ENCODE measurements around the gene GRHL3.

GRHL3 gene

DNA sequence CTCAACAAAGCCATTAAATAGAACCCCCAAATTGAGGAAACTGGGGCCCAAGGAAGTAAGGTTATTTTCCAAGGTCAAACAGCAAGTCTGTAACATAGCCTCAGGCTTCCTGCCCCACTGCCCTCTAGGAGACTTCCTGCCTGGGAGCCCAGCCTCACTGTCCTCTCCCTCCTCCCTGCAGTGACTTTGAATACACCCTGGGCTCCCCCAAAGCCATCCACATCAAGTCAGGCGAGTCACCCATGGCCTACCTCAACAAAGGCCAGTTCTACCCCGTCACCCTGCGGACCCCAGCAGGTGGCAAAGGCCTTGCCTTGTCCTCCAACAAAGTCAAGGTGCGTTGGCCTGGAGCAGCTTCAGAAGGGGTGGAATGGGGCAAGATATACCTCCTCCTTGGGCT is 18.3 kb downstream of the GRHL3 start:
- Histone ChIP-seq H3K9ac (ENCODE audit: low read length) (no peak overlapping the region), H4K20me1 (ENCODE audit: insufficient read depth, low read length) (no peaks in the 10 kb centered on the region), H3K4me1 (ENCODE audit: insufficient read depth, low read length, severe bottlenecking) (no peaks in the 10 kb centered on the region)

DNA sequence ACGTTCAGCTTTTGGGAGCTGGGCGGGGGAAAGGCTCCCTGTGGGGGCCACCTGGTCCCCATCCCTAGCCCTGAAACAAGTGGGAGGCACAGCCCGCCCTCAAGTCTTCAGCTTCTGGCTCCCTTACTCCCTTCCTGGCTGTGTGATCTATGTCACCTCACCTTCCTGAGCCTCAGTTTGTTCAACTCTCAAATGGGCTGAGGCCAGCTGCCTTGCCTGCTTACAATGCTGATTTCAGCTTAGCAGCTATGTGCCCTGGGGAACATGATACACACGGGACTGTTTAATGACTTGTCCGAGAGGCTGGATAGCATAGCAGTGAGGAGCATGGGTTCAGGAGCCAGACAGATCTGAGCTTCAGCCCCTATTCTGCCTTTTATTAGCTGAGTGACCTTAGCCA is 19.3 kb downstream of the GRHL3 start:
- H3K79me2 ChIP-seq (ENCODE audit: insufficient read depth, low read length) = no peaks in the 10 kb centered on the region
- no peak overlapping the region for H2AFZ ChIP-seq (ENCODE audit: low read length)
- H3K36me3 ChIP-seq (ENCODE audit: insufficient read depth, low read length) = no peaks in the 10 kb centered on the region
- H3K9me3 ChIP-seq (ENCODE audit: low read length) = no peaks in the 10 kb centered on the region
- H4K20me1 ChIP-seq (ENCODE audit: insufficient read depth, low read length) = no peaks in the 10 kb centered on the region
- no peaks in the 10 kb centered on the region for H3K9me2 ChIP-seq (ENCODE audit: low read depth, low read length)
- H3K27ac ChIP-seq (ENCODE audit: low read depth, low read length, poor library complexity, severe bottlenecking) = no peak overlapping the region
- H3K27me3 ChIP-seq (ENCODE audit: insufficient read depth, low read length) = no peaks in the 10 kb centered on the region
- H3K4me3 ChIP-seq (ENCODE audit: low read depth, low read length, poor library complexity, severe bottlenecking) = no peak overlapping the region
- no peak for TF ChIP-seq EZH2 (IDR thresholded peaks at IDR 0.05; ENCODE audit: borderline replicate concordance, low read length)
- TF ChIP-seq, protein P1, sequence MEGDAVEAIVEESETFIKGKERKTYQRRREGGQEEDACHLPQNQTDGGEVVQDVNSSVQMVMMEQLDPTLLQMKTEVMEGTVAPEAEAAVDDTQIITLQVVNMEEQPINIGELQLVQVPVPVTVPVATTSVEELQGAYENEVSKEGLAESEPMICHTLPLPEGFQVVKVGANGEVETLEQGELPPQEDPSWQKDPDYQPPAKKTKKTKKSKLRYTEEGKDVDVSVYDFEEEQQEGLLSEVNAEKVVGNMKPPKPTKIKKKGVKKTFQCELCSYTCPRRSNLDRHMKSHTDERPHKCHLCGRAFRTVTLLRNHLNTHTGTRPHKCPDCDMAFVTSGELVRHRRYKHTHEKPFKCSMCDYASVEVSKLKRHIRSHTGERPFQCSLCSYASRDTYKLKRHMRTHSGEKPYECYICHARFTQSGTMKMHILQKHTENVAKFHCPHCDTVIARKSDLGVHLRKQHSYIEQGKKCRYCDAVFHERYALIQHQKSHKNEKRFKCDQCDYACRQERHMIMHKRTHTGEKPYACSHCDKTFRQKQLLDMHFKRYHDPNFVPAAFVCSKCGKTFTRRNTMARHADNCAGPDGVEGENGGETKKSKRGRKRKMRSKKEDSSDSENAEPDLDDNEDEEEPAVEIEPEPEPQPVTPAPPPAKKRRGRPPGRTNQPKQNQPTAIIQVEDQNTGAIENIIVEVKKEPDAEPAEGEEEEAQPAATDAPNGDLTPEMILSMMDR (IDR thresholded peaks at IDR 0.05; ENCODE audit: low read length) = no peak
- H3K9ac ChIP-seq (ENCODE audit: low read length) = no peak overlapping the region
- no peaks in the 10 kb centered on the region for H3F3A ChIP-seq (ENCODE audit: insufficient read depth, low read length)
- no peak overlapping the region for H3K4me2 ChIP-seq (ENCODE audit: low read length)
- H3K4me1 ChIP-seq (ENCODE audit: insufficient read depth, low read length, severe bottlenecking) = no peaks in the 10 kb centered on the region

More for the DNA sequence above, 18.3 kb downstream of the GRHL3 start:
- H3K27ac ChIP-seq (ENCODE audit: low read depth, low read length, poor library complexity, severe bottlenecking) = no peak overlapping the region
- no peak overlapping the region for H2AFZ ChIP-seq (ENCODE audit: low read length)
- no peaks in the 10 kb centered on the region for H3K79me2 ChIP-seq (ENCODE audit: insufficient read depth, low read length)
- no peaks in the 10 kb centered on the region for H3F3A ChIP-seq (ENCODE audit: insufficient read depth, low read length)
- TF ChIP-seq, protein P1 (IDR thresholded peaks at IDR 0.05; ENCODE audit: low read length) = no peak
- TF ChIP-seq EZH2 (IDR thresholded peaks at IDR 0.05; ENCODE audit: borderline replicate concordance, low read length) = no peak
- no peaks in the 10 kb centered on the region for H3K27me3 ChIP-seq (ENCODE audit: insufficient read depth, low read length)
- H3K4me3 ChIP-seq (ENCODE audit: low read depth, low read length, poor library complexity, severe bottlenecking) = no peak overlapping the region
- no peaks in the 10 kb centered on the region for H3K9me2 ChIP-seq (ENCODE audit: low read depth, low read length)
- no peaks in the 10 kb centered on the region for H3K9me3 ChIP-seq (ENCODE audit: low read length)
- no peaks in the 10 kb centered on the region for H3K36me3 ChIP-seq (ENCODE audit: insufficient read depth, low read length)
- H3K4me2 ChIP-seq (ENCODE audit: low read length) = no peak overlapping the region

DNA sequence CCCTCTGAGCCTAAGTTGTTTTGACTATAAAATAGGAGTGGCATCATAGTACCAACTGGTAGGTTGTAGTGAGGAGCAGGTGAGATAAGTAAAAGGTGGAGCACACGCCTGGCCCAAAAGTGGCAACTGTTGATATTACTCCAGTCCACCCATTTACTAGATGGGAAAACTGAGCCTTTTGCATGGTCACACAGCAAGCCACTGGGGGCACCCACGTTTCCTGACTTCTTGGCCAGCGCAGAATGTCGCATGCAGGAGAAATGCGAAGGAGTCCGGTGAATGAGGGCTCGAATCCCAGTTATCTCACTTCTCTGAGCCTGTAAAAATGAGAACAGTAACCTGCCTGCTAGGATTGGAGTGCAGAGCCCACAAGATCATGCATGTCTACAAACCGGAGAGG is 20.8 kb downstream of the GRHL3 start:
- no peaks in the 10 kb centered on the region for H3K9me2 ChIP-seq (ENCODE audit: low read depth, low read length)
- no peaks in the 10 kb centered on the region for H3F3A ChIP-seq (ENCODE audit: insufficient read depth, low read length)
- no peaks in the 10 kb centered on the region for H4K20me1 ChIP-seq (ENCODE audit: insufficient read depth, low read length)
- no peak overlapping the region for H3K4me3 ChIP-seq (ENCODE audit: low read depth, low read length, poor library complexity, severe bottlenecking)
- TF ChIP-seq, protein P1 (IDR thresholded peaks at IDR 0.05; ENCODE audit: low read length) = no peak
- no peak for TF ChIP-seq EZH2 (IDR thresholded peaks at IDR 0.05; ENCODE audit: borderline replicate concordance, low read length)
- no peak overlapping the region for H3K27ac ChIP-seq (ENCODE audit: low read depth, low read length, poor library complexity, severe bottlenecking)
- no peaks in the 10 kb centered on the region for H3K79me2 ChIP-seq (ENCODE audit: insufficient read depth, low read length)
- H3K9me3 ChIP-seq (ENCODE audit: low read length) = no peaks in the 10 kb centered on the region
- H3K9ac ChIP-seq (ENCODE audit: low read length) = no peak overlapping the region
- H2AFZ ChIP-seq (ENCODE audit: low read length) = no peak overlapping the region
- H3K4me1 ChIP-seq (ENCODE audit: insufficient read depth, low read length, severe bottlenecking) = no peaks in the 10 kb centered on the region
- H3K4me2 ChIP-seq (ENCODE audit: low read length) = no peak overlapping the region
- no peaks in the 10 kb centered on the region for H3K27me3 ChIP-seq (ENCODE audit: insufficient read depth, low read length)
- H3K36me3 ChIP-seq (ENCODE audit: insufficient read depth, low read length) = no peaks in the 10 kb centered on the region

Data from OCI-LY1 (cell line).